Neural progenitor cell (in vitro differentiated cells): ENCODE results near the gene ACACA.

Experiments used
- CTCF ChIP-seq: fragments of 200-600 bp; sonication (generic); IDR thresholded peaks from 2 replicates; pipeline ENCODE4 v1.5.1; 2017; ENCODE audit warnings: antibody characterized with exemption, mild to moderate bottlenecking
- EZH2phosphoT487 ChIP-seq: fragments of 200-600 bp; sonication (generic); IDR thresholded peaks from 2 replicates; pipeline ENCODE4 v1.6.1; 2017; ENCODE audit warnings: antibody characterized with exemption

- no peak for TF ChIP-seq CTCF
- no peak for TF ChIP-seq EZH2phosphoT487
Measured at GRCh38 chr17:37121616-37122015, 285.0 kb downstream of the ACACA start.
